G401.6 (cell line): ENCODE results near the gene TMIGD2.
"Not testable (repeated sequence)": the region's sequence is repeated elsewhere in the genome, so short reads cannot be mapped to it uniquely, and the experiment has no call there.

Experiments
- FAIRE-seq: peaks from 2 replicates; lab custom pipeline; 2012; peaks lifted over from hg19 to GRCh38; lab: Jason Lieb, UNC

TMIGD2 gene

DNA sequence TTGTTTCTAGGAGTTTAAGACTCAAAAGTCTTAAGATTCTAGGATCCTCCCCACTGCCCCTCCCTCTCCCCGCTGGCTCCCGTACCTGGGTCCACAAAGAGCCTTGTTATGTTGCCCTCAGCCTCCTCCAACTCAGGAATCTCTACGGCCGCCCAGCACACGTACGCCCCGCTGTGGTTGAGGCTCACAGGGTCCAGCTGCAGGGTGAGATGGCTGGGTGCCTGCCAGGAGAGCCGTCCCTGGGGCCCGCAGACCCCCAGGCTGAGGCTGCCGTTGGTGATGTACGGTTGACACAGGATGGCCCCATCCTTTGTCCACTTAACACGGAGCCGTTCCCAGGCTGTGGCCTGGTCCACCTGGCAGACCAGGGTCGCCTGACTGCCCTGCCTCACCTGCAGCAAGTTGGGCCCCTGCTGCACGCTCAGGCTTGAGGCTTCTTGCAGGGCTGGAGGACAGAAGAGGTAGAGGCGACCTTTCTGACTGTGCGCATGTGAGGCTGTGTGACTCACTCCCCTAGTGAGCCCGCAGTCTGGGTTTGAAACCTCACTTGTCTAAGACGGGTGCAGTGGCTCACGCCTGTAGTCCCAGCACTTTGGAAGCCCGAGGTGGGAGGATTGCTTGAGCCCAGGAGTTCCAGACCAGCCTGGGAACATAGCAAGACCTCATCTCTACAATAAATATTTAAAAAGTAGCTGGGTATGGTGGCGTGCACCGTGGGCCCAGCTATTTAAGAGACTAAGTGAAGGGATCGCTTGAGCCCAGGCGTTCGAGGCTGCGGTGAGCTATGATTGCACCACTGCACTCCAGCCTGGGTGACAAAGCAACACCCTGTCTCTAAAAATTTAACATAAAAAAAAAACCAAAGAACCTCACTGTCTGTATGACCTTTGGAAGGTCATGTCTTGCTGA is 4.0 kb downstream of the TMIGD2 start:
- FAIRE-seq = no peak

DNA sequence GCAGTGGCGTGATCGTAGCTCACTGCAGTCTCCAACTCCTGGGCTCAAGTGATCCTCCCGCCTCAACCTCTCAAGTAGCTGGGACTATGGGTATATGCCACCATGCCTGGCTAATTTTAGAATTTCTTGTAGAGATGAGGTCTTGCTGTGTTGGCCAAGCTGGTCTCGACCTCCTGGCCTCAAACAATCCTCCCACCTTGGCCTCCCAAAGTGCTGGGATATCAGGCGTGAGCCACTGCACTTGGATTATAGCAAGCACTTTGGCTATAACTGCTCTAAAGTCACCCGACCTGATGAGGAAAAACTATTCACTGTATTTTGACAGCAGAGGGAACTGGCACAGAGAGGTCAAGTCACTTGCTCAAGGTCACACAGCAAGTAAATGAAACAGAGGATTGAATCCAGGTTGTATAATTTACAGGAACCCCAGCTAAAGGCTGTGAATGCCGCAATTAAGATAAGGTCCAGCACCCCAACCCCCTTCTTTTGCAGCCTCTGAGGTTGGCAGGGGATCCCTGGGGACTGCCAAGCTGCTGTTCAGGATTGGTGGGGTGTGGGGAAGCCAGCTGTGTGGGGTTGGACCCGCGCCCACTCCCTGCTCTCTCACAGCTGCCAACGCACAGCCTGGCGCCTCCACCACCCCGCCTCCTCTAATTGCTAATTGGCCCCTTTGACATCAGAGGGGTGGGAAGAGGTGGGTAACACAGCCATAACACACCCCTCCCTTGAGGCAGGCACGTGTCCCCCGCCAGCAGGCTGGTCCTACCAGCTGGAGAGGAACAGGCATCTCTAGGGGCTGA is 6.0 kb downstream of the TMIGD2 start:
- FAIRE-seq = no peak

DNA sequence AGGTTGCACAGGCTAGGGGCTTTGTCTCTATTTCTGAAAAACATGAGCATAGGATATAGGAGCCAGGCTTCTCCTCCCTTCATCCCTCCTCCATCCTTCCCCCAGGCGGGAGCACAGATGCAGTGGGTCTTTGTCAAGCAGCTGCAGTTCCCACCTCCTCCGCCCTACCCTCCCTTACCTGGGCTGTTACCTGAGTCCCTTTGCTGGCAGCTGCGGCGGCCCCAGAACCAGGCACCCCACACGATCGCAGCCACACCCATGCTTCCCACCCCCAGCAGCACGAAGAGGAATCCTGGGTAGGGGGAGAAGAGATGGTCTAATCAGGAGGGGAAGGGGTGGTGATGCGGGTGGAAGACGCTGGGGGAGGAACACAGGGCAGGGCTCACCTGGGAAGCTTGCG is 7.8 kb downstream of the TMIGD2 start:
- FAIRE-seq = no peak

DNA sequence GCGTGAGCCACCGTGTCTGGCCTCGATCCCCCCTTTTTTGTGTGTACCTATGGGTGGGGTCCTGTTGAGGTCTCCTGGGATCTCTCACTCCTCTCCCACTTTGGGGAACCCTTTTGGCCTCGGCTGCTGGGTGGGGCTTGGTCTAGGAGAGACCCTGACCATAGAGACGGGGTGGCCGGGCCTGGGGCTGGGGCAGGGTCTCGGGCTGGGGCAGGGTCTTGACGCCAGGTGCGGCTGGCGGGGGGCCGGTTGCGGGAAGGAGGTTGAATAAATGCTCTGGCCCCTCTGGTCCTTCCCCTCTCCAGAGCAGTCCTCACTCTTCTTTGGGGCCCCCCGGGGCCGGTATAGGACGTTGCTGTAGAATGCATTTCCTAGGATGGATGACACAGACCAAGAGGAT is 9.7 kb downstream of the TMIGD2 start:
- FAIRE-seq = no peak

DNA sequence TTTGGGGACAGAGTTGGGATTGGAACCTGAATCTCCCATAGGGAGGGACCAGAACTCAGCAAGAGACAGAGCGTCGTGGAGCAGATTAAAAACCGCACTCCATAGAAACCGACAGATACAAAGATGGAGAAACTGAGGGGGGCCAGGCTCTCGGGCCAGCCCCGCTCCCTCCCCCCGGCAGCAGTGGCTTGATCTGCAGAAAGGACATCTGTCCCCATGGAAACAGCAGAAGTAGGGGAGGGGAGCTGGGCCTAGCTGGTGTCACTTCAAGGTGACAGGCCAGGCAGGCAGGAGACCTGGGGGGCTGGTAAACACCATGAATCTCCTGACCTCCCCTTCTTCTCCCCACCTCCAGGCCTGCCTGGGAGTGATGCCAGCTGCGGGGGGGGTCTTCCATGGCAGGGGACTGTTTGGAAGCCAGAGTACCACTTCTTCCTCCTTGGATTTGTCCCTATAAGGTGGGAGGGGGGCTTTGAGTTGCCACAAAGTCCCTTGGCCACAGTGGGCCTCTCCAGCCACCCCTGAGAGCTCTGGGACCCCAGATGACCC is 10.9 kb downstream of the TMIGD2 start:
- FAIRE-seq = no peak

DNA sequence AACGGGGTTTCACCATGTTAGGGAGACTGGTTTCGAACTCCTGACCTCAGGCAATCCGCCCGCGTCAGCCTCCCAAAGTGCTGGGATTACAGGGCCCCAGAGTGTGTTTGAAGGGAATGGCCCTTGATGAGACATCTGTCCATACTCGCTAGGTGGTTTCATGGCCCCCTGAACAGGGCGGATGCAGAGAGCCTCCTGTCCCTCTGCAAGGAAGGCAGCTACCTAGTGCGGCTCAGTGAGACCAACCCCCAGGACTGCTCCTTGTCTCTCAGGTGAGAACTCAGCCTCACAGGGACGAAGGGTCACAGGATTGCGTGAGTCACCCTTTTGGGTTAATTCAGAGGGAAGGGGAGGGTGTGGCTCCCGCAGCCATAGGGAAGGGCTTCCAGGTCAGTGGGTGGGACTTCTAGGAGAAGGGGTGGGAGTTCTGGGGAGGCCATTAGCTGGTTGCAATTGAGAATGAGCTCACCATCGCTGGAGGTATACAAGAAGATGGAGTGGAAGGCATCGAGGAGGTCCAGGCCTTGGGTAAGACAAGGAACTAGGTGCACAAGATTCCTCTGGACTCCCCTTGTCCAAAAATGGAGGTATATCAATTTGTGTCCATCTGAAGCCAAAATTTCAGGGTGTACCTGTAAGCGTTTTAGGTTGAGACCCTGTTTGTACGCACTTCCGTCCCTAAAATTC is 14.0 kb downstream of the TMIGD2 start:
- no peak for FAIRE-seq

DNA sequence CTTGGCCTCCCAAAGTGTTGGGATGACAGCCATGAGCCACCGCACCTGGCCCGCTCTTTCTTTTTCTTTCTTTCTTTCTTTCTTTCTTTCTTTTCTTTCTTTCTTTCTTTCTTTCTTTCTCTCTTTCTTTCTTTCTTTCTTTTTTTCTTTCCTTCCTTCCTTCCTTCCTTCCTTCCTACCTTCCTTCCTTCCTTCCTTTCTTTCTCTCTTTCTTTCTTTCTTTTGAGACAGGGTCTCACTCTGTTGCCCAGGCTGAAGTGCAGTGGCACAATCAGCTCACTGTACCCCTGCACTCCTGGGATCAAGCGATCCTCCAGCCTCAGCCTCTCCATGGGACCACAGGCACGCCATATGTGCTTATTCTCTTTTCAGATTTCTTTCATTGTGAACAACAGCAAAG is 16.0 kb downstream of the TMIGD2 start:
- not testable (repeated sequence) for FAIRE-seq

DNA sequence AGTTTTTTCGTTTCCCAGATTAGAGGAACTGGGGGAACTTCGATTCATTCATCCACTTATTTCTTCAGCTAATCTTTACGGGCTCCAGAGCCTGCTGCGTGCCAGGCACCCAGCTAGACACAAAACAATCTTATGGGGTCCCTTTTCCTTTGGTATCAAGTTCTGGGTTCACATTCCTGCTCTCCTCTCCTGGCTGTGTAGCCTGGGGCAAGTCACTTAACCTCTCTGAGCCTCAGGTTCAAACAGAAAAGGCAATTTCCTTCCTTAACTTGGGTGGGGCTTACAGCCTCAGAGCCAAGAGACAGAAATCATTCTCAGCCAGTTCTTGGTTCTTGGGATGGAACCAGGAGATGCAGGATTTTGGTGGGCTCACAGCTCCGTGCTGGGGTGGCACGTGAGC is 17.2 kb downstream of the TMIGD2 start:
- no peak for FAIRE-seq

DNA sequence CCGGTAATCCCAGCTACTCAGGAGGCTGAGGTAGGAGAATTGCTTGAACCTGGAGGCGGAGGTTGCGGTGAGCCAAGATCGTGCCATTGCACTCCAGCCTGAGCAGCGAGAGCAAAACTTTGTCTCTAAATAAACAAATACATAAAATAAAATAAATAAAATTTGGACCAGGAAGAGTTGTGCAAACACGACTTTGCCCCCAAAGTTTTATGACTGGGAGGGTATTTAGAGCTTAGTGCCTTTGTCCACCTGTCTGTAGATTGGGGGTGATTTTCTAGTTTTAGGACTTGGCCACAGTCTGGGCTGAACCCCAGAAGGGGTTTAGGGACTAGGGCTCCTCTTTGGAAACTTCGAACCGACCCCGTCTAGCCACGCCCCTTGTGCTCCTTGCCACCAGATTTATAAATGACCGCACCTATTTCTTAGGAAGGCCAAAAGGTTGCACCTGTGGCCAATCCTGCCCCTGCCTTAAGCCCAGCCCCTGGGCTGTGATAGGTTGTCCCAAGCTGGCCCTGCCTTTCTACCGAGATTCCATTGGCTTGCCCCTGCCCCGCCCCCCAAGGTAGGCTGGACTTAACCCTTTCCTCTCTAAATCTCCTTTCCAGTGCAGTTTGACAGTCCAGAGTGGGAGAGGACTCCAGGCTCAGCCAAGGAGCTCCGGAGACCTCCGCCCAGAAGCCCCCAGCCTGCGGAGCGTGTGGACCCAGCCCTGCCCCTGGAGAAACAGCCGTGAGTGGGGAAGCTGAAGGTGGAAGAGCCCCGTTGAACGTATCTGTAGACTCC is 17.8 kb downstream of the TMIGD2 start:
- no peak for FAIRE-seq

DNA sequence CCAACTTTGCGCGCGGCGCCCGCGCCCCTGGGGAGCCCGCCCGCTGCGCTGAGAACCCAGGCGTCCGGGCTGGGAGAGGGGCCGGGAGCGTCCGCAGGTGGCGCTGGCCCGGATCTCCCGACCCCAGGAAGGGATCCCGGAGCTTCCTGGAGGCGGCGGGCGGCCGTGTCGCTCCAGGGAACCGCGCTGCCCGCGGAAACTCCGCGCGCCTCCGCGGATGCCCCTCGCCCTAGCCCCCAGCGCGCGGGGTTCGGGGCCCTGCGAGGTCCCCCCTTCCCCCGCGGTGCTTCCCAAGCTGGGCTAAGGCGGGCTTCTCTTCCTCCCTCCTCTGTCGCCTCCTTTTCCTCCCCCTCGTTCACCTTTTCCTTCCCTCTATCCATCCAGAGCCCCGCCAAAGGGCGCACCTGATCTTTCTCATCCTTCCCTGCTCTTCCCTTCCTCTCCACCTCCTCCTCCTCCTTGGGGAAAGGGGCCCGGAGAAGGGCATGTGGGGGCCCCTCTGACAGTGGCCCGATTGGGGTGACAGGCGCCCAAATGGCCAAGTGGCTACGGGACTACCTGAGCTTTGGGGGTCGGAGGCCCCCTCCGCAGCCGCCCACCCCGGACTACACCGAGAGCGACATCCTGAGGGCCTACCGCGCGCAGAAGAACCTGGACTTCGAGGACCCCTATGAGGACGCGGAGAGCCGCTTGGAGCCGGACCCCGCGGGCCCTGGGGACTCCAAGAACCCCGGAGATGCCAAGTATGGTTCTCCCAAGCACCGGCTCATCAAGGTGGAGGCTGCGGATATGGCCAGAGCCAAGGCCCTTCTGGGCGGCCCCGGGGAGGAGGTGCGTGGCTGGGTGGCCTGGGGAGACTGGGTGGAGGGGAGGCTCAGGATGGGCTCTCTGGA is 22.4 kb downstream of the TMIGD2 start:
- FAIRE-seq = no peak

DNA sequence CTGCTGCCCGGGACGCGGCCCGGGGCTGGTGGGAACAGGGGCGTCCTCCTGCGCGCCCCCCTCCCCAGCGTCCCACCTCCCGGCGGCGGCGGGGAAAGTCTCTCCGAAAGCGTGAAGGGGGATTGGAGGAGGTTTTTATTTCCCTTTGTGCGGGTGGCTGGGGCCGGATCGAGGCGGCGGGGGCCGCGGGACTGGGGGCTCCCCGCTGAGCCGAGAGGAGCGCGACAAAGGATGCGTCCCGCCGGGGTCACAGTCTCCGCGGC is 23.0 kb downstream of the TMIGD2 start:
- FAIRE-seq = no peak

DNA sequence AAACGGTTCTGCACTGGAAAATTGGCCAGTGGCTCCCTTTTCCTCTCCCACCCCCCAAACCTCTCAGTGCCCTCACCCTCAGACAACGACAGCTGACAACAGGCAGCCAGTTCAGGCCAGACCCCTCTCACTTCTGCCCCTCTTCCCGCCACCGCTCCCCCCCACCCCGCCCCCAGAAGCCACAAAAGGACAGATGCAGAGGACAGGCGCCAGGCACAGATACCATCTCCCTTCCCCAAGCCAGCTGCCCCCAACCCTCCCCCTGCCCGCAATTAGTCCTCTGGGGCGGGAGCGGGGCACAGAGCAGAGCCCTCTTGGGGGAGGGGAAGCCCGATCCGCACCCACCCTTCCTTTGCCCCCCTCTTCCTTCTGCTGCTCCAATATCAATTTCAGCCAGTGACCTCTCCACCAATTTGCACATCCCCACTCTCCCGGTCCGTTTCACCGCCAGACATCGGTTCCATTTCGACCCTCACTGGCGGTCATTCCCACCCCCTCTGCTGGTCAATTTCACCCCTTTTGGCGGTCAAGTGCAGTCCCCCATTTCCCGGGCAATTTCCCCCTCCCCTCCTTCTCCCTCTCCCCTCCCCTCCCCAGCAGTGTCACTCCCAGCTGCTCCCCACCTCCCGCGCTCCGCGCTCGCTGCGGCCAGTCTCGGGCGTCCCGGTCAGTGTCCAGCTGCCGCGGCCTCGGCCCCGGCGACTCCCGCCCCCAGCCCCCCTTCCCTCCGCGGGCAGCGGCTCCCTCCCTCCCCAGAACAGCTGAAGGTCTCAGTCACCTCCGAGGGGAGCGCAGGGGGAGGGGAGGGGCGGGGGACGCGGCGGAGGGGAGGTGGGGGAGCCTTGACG is 23.5 kb downstream of the TMIGD2 start, which contains the start of gene SHD:
TSS of gene SHD (plus strand) at position 848 of the 848 bp plus-strand sequence. CDS start 798 bp downstream, outside the sequence.
- no peak for FAIRE-seq

DNA sequence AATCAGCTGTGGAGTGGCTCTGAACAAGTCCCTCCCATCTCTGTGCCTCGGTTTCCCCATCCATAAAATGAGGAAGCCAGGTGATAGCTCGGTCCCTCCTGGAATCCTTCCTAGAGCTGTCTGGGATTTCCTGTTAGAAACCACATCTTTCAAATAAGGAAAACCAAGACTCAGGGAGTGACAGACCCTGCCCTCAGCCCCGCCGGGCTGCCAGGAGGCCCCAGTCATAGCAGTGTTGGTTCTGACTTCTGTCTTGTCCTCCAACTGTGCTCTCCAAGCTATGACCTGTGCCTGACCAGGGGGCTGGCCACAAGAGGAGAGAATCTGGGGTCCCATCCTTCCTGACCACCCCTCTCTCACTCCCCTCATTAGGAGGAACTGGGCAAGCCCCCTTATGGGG is 24.2 kb downstream of the TMIGD2 start:
- FAIRE-seq = no peak

DNA sequence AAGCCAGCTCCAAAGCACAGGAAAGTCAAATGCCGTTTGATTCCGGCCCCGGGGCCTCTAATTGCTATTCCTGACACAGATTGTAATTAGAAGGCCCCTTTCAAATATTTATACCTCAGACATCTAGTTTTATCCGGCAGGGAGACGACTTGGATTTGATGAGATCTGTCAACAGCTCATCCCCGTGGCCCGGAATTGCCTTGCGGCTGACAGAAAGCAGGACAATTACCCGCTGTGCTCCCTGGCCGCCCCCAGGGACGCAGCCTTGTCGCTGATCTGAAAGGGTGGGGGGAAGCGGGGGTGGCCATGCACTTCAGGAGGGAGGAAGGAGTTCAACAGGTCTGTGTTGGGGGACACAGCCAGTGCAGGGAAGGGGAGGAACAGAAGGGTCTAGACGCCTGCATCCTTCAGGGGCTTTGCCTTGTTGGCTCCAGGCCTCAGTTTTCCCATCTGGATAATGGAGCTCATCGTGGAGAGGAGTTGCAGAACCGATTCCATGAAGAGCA is 24.9 kb downstream of the TMIGD2 start:
- FAIRE-seq = no peak

DNA sequence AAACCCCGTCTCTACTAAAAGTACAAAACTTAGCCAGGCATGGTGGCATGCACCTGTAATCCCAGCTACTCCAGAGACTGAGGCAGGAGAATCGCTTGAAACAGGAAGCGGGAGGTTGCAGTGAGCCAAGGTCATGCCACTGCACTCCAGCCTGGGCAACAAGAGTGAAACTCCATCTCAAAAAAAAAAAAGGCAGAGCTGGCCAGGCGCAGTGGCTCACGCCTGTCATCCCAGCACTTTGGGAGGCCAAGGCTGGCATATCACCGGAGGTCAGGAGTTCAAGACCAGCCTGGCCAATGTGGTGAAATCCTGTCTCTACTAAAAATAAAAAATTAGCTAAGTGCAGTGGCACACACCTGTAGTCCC is 27.9 kb downstream of the TMIGD2 start:
- not testable (repeated sequence) for FAIRE-seq

DNA sequence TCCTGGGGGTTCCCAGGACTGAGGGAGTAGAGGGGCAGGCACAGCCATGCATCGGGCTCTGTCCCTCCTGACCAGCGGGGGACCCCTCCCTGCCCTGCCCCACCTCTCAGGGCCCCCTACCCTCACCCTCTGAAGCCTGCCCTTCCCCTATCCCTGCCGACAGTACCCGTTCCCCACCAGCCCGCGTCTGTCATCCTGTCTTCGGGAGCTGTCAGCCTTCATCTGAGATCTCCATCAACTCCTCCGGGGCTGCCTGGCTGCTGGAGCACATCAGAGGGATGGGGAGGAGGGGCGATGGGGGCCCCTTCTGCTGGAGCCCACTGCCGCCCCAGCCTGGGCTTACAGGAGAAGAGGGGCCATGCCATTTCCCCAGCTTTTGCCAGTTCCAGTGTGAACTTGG is 29.3 kb downstream of the TMIGD2 start:
- FAIRE-seq = no peak

DNA sequence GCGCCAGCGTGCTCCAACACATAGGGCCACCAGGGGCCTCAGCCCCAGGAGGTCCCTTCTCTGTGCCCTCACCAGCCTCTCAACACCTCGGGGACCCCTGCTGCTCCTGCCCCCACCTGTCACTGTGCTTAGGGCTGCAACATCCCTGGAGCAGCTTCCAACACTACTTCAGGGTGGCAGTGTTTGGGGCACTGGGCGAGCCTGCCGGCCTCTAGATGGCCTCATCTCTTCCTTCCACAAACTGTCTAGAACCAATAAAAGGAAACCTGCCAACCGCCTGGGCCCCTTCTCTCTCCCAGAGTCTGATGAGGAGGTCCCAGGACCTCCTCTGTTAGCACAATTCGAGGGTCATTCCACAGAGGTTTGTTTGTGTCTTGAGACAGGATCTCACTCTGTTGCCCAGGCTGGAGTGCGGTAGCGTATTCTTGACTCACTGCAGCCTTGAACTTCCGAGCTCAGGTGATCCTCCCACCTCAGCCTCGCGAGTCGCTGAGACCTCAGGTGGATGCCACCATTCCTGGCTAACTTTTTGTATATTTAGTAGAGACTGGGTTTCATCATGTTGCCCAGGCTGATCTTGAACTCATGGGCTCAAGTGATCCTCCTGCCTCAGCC is 33.3 kb downstream of the TMIGD2 start:
- no peak for FAIRE-seq

DNA sequence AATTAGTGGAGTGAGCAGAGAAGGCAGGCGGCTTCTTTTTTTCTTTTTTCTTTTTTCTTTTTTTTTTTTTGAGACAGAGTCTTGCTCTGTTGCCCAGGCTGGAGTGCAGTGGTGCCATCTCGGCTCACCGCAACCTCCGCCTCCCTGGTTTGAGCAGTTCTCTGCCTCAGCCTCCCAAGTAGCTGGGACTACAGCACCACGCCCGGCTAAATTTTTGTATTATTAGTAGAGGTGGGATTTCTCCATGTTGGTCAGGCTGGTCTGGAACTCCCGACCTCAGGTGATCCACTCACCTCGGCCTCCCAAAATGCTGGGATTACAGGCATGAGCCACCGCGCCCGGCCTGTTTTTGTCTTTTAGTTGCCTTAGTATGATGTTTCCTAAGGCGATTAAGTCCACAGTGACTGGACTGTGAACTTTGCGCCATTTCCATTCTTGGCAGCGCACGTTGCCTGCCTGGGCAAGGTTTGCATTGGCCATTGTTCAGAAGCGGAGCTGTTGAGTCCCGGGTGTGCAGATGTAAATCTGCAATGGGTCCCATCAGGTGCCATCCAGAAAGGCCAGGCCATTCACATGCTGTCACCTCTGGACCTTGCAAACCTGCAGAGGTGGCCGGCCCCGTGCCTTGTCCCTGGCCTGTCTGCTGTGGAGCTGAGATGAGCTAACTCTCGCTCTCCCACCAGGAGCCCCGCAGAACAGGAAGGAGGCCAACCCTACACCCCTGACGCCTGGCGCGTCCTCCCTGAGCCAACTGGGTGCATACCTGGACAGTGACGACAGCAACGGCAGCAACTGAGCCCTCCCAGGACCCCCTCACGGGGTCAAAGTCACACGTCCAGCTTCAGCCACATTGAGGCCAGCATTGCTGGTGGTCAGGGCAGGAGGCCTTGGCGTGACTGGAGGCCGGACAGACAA is 34.0 kb downstream of the TMIGD2 start:
- no peak for FAIRE-seq
